Motor neuron (in vitro differentiated cells): ENCODE results near the gene KCTD10. TPM values are rescaled to one million over a fixed set of nuclear protein-coding genes. Genes with fewer than 3 reads are reported as not detected.
A peak's percentile ranks its signal among the peaks of the same experiment; 100 is the strongest.

Experiments used
- ATAC-seq, 8 experiments: fragments of 200-7000 bp; cut with Tn5 transposase; replicated peaks in 6 of 8; 2 replicates each; pipeline ENCODE4 v1.8.0; 2021; ENCODE audit warnings: mild to moderate bottlenecking in 8 of 8, moderate library complexity in 8 of 8
- H3K27ac ChIP-seq, 2 donors: fragments of 250-450 bp; sonication (Bioruptor Pico); 2 replicates each; pipeline ENCODE4 v1.9.0; 2021; ENCODE audit warnings: antibody characterized with exemption in 2 of 2, mild to moderate bottlenecking in 2 of 2, moderate library complexity in 1 of 2
- H3K4me1 ChIP-seq, 2 donors: fragments of 250-450 bp; sonication (Bioruptor Pico); replicated peaks in 1 of 2; 2 replicates each; pipeline ENCODE4 v1.6.1; 2021; ENCODE audit warnings: antibody characterized with exemption in 2 of 2, mild to moderate bottlenecking in 2 of 2, moderate library complexity in 1 of 2
- H3K4me3 ChIP-seq, 5 donors: fragments of 250-450 bp; sonication (Bioruptor Pico); 2 replicates each; pipeline ENCODE4 v1.9.0; 2021; ENCODE audit warnings: antibody characterized with exemption in 5 of 5, mild to moderate bottlenecking in 5 of 5, moderate library complexity in 4 of 5
- WGBS, 10 experiments: fragments of 450-650 bp; shearing (Covaris generic); methylation state at CpG; one replicate each; pipeline ENCODE4 v1.0.0; 2022; 5-methylcytosine and 5-hydroxymethylcytosine counted together
- in situ Hi-C, 9 experiments: fragments of 400-800 bp; cut with MboI; loops; one replicate each; pipeline ENCODE4 v1.15.0; 2021; ENCODE audit warnings: low sequenced_read_pairs in 9 of 9, low pct_unique_long_range_greater_than_20kb in 2 of 9; ENCODE audit not compliant: unreplicated experiment in 9 of 9
- total RNA-seq, 8 experiments: library from RNA; unstranded; fragments of 300-600 nt; gene quantifications; 2 replicates each; pipeline versions ENCODE4 v1.2.3 to v1.2.4, GENCODE V29; 2022

Gene KCTD10
- total RNA-seq, 8 experiments from 2014 or later: 21.9 to 53.6 (median 40.2) TPM

GRCh38 chr12:109489955-109490565, 13.0 kb upstream of the KCTD10 start:
- ATAC-seq: no peak

DNA sequence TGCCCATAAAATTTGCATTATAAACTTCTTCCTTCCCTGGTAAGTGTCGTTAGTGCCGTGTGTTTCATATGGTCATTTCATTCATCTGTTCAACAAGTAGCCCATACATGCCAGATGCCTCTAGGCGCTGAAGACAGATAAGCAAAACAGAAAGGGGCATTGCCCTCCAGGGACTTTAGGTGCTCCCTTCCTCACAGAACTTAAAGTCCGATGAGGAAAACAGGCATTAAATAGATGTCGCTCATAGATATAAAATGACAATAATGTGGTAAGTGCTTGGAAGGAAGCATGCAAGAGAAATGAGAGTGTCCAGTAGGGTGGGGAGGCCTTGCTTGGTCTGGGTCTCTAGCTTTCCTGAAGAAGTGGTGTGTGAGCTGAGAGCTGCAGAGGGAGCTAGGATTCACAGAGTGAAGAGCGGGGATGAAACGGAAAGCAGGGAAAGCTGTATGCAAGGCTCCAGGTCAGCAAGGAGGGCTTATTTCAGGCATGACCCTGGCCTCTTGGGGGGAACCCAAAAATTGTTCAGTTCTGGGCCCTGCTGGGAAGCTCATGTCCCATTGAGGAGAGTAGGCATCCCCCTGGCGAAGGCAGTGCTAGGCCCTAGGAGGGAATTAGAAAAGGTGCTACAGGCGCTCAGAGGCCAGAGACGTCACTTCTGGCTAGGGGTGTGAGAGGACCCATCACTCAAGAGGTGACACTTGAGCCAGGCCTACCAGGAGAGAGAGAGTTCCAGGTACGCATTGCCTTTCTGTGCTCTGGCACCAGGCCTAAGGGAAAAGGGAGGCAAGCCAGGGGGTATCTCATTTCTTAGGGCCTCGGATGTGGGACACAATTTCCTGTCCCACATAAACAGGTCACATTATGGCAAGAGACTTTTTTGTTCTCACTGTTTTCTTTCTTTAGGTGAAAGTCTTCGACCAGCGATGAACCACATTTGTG, 12.2 kb upstream of the KCTD10 start:
- ATAC-seq: peak in 1 of 8 experiments; percentile 19
- 57 to 100% (median 95%) methylated on average over 2 to 12 of the region's 14 CpGs for WGBS, 10 experiments
- in situ Hi-C loops: no loop called here

More at GRCh38 chr12:109489955-109490565, 13.0 kb upstream of the KCTD10 start:
- no peak overlapping the region for H3K4me3 ChIP-seq
- no peaks in the 10 kb centered on the region for H3K4me1 ChIP-seq
- no peak overlapping the region for H3K27ac ChIP-seq
- WGBS, 10 experiments: 50 to 100% (median 83%) methylated on average over 1 of the region's 1 CpG; no CpG with 5 or more reads in 4 of the 10 experiments
- in situ Hi-C loops: no loop called here

DNA sequence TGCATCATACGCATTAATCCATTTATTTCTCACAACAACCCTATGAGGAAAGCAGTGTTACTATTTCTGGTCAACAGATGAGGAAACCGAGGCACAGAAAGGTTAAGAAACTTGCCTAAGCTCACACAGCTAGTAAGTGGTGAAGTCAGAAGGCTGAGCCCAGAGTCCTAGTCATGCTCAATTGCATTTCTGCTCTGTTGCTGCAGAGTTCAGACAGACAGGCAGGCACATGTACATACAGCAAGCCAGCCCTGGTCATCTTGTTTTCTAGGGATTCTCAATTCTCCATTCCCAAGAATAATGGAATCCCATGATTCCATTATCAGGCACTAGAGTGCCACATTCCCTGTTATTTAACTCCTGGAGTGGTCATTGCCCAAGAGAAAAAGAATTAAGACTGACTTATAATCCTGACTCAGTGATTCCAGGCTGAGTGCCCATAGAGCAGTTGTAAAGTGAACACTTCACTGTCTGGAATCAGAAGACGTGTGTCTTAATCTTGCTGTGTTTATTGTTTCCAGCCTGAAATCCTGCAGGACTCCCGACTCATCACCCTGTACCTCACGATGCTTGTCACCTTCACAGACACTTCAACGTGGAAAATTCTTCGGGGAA, 11.1 kb upstream of the KCTD10 start:
- no peak overlapping the region for H3K4me3 ChIP-seq
- WGBS, 10 experiments: 67 to 100% (median 84%) methylated on average over 1 to 7 of the region's 7 CpGs; no CpG with 5 or more reads in 1 of the 10 experiments
- H3K27ac ChIP-seq: no peak overlapping the region
- in situ Hi-C loops: no loop called here
- no peak for ATAC-seq
- H3K4me1 ChIP-seq: no peaks in the 10 kb centered on the region

More for the DNA sequence above, 12.2 kb upstream of the KCTD10 start:
- no peak overlapping the region for H3K4me3 ChIP-seq
- H3K27ac ChIP-seq: no peak overlapping the region
- H3K4me1 ChIP-seq: no peaks in the 10 kb centered on the region

DNA sequence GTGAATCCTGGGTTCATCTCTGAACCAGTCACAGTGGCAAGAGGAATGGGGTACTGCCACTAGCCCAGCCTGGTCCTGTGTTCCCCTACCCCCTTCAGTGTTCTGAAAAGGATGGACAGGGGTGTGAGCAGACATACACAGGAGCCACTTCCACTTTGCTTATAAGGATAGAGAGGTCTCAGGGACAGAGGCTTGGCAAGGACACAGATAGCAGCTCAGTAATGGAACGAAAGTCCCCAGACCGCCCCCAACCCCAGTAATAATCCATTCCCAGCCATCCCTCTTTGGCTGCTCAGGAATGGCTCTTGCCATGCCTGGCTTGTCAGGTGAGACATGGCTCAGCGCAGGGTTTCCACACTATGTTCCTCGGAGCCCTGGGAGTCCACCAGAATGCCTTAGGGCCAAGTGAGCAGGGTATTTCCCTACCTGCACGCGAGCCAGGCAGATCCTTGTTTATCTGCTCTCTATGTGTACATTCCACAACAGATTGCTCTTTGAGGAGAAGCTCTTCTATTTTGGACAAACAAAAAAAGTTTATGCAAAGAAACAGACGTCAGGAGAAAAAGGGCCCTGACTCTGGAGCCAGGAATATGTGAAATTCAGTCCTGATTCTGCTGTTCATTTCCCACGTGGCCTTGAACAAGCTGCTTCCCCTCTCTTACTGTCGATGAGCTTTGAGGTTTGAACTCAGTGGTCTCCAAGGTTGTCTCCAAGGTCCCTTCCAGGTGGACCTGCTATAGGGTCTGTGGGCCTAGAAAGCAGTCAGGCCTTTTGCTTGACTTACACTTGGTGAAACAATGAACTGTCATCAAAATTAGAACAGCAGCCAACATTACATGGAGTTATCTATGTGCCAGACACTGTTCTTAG, 10.3 kb upstream of the KCTD10 start:
- Histone ChIP-seq H3K27ac (no peak overlapping the region), H3K4me3 (no peak overlapping the region), H3K4me1 (no peaks in the 10 kb centered on the region)
- ATAC-seq: no peak
- 71 to 100% (median 99%) methylated on average over 1 to 6 of the region's 9 CpGs; no CpG with 5 or more reads in 2 of the 10 experiments for WGBS, 10 experiments
- in situ Hi-C loops: no loop called here

DNA sequence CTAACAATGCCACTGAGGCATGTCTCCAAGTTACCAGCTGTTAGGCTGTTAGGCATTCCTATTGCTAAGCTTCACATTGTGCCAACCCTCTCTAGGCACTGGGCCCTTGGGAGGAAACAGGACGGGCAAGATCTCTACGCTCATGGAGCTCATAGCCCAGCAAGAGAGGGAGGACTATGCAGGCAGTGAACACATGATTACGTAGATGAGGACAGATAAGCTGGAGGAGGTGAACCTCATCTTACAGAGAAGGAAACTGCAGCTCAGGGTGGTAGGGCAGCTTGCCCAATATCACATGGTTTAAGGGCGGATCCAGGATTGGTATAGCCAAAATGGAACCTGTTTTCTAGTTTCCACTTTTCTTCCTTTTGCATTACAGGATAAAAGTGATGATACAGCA, 8.1 kb upstream of the KCTD10 start:
- no peaks in the 10 kb centered on the region for H3K4me1 ChIP-seq
- whole genome bisulfite sequencing, 10 experiments: 92 to 100% (median 100%) methylated on average over 1 to 4 of the region's 4 CpGs; no CpG with 5 or more reads in 1 of the 10 experiments

DNA sequence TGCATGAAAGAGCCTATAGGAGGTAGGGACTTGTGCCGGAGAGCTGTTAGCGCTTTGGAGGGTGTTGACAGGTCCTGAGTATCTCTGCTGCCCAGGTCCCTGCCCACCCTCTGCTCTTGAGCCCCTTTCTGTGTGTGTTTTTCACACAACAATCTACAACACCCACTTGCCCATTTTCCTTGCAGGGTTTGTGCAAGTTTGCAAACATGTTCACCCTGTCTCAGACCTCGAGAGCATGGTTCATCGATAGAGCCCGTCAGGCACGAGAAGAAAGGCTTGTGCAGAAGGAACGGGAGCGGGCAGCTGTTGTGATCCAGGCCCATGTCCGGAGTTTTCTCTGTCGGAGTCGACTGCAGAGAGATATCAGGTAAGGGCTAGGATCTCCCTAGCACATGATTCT, 6.2 kb upstream of the KCTD10 start:
- Histone ChIP-seq H3K4me3 (no peak overlapping the region), H3K4me1 (peaks cover 2 to 3% of the 10 kb centered on the region in 2 donors), H3K27ac (no peak overlapping the region)
- in situ Hi-C loops: no loop called here
- no peak for ATAC-seq
- 60 to 100% (median 93%) methylated on average over 1 to 9 of the region's 11 CpGs; no CpG with 5 or more reads in 1 of the 10 experiments for WGBS, 10 experiments

More for the DNA sequence above, 8.1 kb upstream of the KCTD10 start:
- in situ Hi-C loops: no loop called here
- no peak for ATAC-seq
- Histone ChIP-seq H3K27ac (no peak overlapping the region), H3K4me3 (no peak overlapping the region)

DNA sequence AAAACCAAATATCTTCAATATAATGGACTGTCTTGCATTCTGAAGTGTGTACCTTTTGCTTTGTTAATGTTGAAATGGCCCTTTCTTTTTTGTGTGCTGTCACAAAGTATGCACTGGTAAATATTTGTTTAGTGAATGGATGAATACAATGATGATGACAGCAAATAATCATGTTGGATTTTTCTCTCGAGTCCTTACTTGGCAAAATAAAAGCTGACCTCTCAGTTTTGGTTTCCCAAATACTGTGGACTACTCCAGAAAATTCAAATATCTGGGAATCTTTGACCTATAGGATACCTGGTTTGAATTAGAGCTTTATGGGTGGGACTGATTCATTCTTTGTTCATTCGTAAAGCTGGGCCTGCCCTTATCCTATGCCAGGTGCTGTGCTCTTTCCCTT, 5.8 kb upstream of the KCTD10 start:
- peaks cover 4 to 7% of the 10 kb centered on the region in 2 donors for H3K4me1 ChIP-seq
- ATAC-seq: no peak
- WGBS, 10 experiments: 33 to 94% (median 50%) methylated on average over 1 to 2 of the region's 2 CpGs; no CpG with 5 or more reads in 3 of the 10 experiments
- no peak overlapping the region for H3K4me3 ChIP-seq
- in situ Hi-C loops: no loop called here
- H3K27ac ChIP-seq: no peak overlapping the region

GRCh38 chr12:109482491-109482890, 5.4 kb upstream of the KCTD10 start:
- 50 to 100% (median 90%) methylated on average over 1 to 2 of the region's 2 CpGs; no CpG with 5 or more reads in 1 of the 10 experiments for WGBS, 10 experiments
- ATAC-seq: no peak
- in situ Hi-C loops: no loop called here

DNA sequence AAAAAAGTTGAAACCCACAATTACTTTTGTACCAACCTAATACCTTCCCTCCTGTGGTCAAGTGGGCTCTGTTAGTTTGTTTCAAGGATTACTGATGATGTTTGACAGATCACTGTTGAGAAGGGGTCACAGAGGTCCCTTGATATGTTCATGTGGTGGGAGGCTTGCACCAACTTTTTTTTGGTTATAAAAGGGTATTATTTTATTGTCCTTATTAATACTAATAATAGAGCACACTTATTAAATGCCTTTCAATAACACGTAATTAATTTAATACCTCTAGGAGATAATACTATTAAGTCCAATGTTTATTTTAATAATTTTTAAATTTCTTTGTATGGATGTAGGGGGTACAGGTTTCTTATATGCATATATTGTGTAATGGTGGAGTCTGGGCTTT, 4.8 kb upstream of the KCTD10 start:
- WGBS, 10 experiments: 67 to 100% (median 100%) methylated on average over 1 of the region's 1 CpG; no CpG with 5 or more reads in 3 of the 10 experiments
- Histone ChIP-seq H3K4me1 (peaks cover 4 to 7% of the 10 kb centered on the region in 2 donors), H3K27ac (no peak overlapping the region), H3K4me3 (no peak overlapping the region)
- ATAC-seq: no peak
- in situ Hi-C loops: no loop called here

More at GRCh38 chr12:109482491-109482890, 5.4 kb upstream of the KCTD10 start:
- Histone ChIP-seq H3K4me3 (no peak overlapping the region), H3K4me1 (peaks cover 4 to 7% of the 10 kb centered on the region in 2 donors), H3K27ac (no peak overlapping the region)

GRCh38 chr12:109480356-109480755, 3.3 kb upstream of the KCTD10 start:
- in situ Hi-C loops: no loop called here
- 60 to 100% (median 89%) methylated on average over 1 to 3 of the region's 4 CpGs; no CpG with 5 or more reads in 3 of the 10 experiments for WGBS, 10 experiments
- Histone ChIP-seq H3K4me1 (peaks cover 10 to 14% of the 10 kb centered on the region in 2 donors), H3K27ac (no peak overlapping the region), H3K4me3 (no peak overlapping the region)
- no peak for ATAC-seq

DNA sequence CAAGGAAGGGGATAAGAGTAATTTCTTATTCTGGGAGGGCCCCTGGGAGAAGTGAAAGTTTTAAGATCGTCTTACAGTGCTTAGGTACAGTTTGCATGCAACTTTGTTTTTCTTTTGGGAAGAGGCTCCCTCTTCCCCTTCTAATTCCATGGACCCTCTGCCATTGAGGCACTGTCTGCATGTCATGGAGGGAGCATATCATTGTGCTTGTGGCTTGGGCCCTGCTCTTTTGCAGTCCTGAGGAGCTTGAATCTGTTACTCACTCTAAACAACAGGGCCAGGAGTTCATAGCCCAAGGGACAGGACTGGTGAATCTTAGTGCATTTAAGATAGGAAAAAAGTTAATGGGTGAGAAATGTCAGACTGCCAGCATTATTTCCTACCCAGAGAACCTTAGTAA, 2.7 kb upstream of the KCTD10 start:
- Histone ChIP-seq H3K4me3 (no peak overlapping the region), H3K4me1 (peaks cover 10 to 14% of the 10 kb centered on the region in 2 donors), H3K27ac (no peak overlapping the region)
- WGBS, 10 experiments: 50 to 100% (median 100%) methylated on average over 1 of the region's 1 CpG; no CpG with 5 or more reads in 4 of the 10 experiments
- in situ Hi-C loops: loop anchor here in 1 of 9 experiments (10.0 kb wide), 1 partner anchor 55 kb away; no protein-coding TSS in a partner anchor
- no peak for ATAC-seq

GRCh38 chr12:109477963-109478315, 839 bp upstream of the KCTD10 start:
- no peak for ATAC-seq
- Histone ChIP-seq H3K4me3 (peak overlapping the region; percentile 62 to 97 (median 93)), H3K4me1 (peaks cover 10 to 14% of the 10 kb centered on the region in 2 donors), H3K27ac (peak overlapping the region in 1 of 2 donors; percentile 98)
- 0 to 80% (median 4%) methylated on average over 1 to 5 of the region's 9 CpGs; no CpG with 5 or more reads in 1 of the 10 experiments for WGBS, 10 experiments
- in situ Hi-C loops: loop anchor here in 1 of 9 experiments (10.0 kb wide), 1 partner anchor 53 kb away; no protein-coding TSS in a partner anchor
